Right lobe of liver (tissue), 6 donors: ENCODE data around the gene CHD2. TPM values are rescaled to one million over a fixed set of nuclear protein-coding genes. Genes with fewer than 3 reads are reported as not detected.

Experiments used
- ATAC-seq, 4 donors: fragments of 200-7000 bp; cut with Tn5 transposase; one replicate each; pipeline ENCODE4 v1.9.1; 2020; ENCODE audit warnings: mild to moderate bottlenecking in 4 of 4, moderate library complexity in 4 of 4
- DNase-seq, 3 donors: peaks; one replicate each; pipeline ENCODE4 v3.0.0-alpha.2; 2020
- H3K27ac ChIP-seq, 3 donors: fragments of 200-600 bp; one replicate each; pipeline ENCODE4 v1.8.0; 2022
- H3K27me3 ChIP-seq, 2 donors: fragments of 200-600 bp; one replicate each; pipeline ENCODE4 v1.8.0; 2022
- H3K36me3 ChIP-seq, 4 donors: fragments of 200-600 bp; sonication (generic) in 1 of 4; one replicate each; pipeline versions ENCODE4 v1.5.1 to v1.8.0; 2017 to 2022; ENCODE audit warnings: control low read depth in 1 of 4
- H3K4me1 ChIP-seq, 4 donors: fragments of 200-600 bp; sonication (generic) in 1 of 4; one replicate each; pipeline versions ENCODE4 v1.5.1 to v1.8.0; 2017 to 2022; ENCODE audit warnings: control low read depth in 1 of 4
- H3K4me3 ChIP-seq, 3 donors: fragments of 200-600 bp; one replicate each; pipeline ENCODE4 v1.8.0; 2022
- H3K9me3 ChIP-seq, 4 donors: fragments of 200-600 bp; sonication (generic) in 1 of 4; one replicate each; pipeline versions ENCODE4 v1.5.1 to v1.8.0; 2017 to 2022; ENCODE audit warnings: control low read depth in 1 of 4
- CTCF ChIP-seq, 4 donors: fragments of 200-600 bp in 3 of 4; fragments of 450-650 bp in 1 of 4; IDR thresholded peaks; one replicate each; pipeline versions ENCODE4 v1.5.1 to v1.8.0; 2016 to 2022; ENCODE audit warnings: antibody characterized with exemption in 4 of 4, mild to moderate bottlenecking in 2 of 4
- POLR2A ChIP-seq: fragments of 450-650 bp; IDR thresholded peaks from one replicate; pipeline ENCODE4 v1.6.1; 2017; ENCODE audit warnings: antibody characterized with exemption, mild to moderate bottlenecking
- WGBS: methylation state at CpG from one replicate; pipeline ENCODE4 v1.1.6; 2018; ENCODE audit warnings: low coverage, low lambda C conversion rate; ENCODE audit not compliant: insufficient coverage; ENCODE audit errors: missing lambda C conversion rate; 5-methylcytosine and 5-hydroxymethylcytosine counted together
- intact Hi-C, 2 donors: fragments of 100-400 bp; cut with DNase I; formaldehyde crosslinking; loops; one replicate each; pipeline versions ENCODE4 v1.11.2 to v1.14.1; 2022
- total RNA-seq, 6 experiments: library from RNA; depleted of rRNA in 2 of 6; stranded (reverse); fragments of >200 nt in 2 of 6; fragmentation: NEBNext Ultra II Directional in 3 of 6; extraction: Animal tissue kit (Norgen Biotek cat#: 25700) in 3 of 6; gene quantifications; one replicate each; pipeline versions ENCODE4 v1.1.0 to v1.2.4, GENCODE V29; 2016 to 2023
- donor health status: DM: no; HTN: yes; CAD: no.
- donor health status: DM: no; HTN: no; CAD: no.
- donor health status: DM: no; HTN: no; CAD: no.
- donor health status: DM: no; HTN: yes; CAD: no.
- donor health status: DM: no; HTN: yes; CAD: no.

The CHD2 gene
- total RNA-seq, 6 experiments from 2014 or later = 41.4 to 65.0 (median 56.6) TPM

GRCh38 chr15:92899601-92899947 is 550 bp upstream of the CHD2 start:
- H3K36me3 ChIP-seq = peaks cover 0 to 18% (median 9%) of the 10 kb centered on the region in 4 donors
- ATAC-seq (no peak), DNase-seq (no peak)
- intact Hi-C loops = no loop called here
- H3K9me3 ChIP-seq = no peaks in the 10 kb centered on the region
- no peaks in the 10 kb centered on the region for H3K27me3 ChIP-seq
- TF ChIP-seq CTCF (IDR thresholded peaks at IDR 0.05) (peak; percentile 29 to 50 (median 34)), POLR2A (no peak)
- WGBS = 60% methylated on average over 1 of the region's 1 CpG
- H3K4me3 ChIP-seq = peak overlapping the region; percentile 52 to 64 (median 63)
- peak overlapping the region; percentile 98 to 99 (median 99) for H3K27ac ChIP-seq
- peaks cover 0 to 36% (median 0%) of the 10 kb centered on the region in 4 donors for H3K4me1 ChIP-seq

DNA sequence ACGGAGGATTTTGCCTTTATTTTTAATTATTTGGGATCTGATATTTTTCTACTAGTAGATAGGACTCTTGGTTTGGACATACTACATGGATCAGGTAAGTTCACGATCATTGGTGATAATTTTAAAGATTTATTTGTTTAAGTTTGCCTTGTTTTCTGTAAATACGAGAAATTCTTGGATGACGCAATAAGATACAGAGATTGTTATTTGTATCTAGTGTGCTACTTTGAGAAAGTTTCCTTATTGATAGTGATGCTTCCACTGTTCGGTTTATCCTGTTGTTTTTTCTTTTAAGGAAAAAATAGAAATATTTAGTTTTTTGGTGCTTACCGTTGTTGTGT is 577 bp downstream of the CHD2 start:
- Histone ChIP-seq H3K27me3 (no peaks in the 10 kb centered on the region), H3K9me3 (no peaks in the 10 kb centered on the region), H3K4me1 (peaks cover 0 to 26% (median 0%) of the 10 kb centered on the region in 4 donors), H3K27ac (peak overlapping the region; percentile 98 to 99 (median 99)), H3K4me3 (peak overlapping the region; percentile 52 to 64 (median 63)), H3K36me3 (peaks cover 0 to 11% (median 7%) of the 10 kb centered on the region in 4 donors)
- DNase-seq (no peak), ATAC-seq (no peak)
- intact Hi-C loops = loop anchor here in 1 of 2 donors (5.0 kb wide), 1 partner anchor 93 kb away; no protein-coding TSS in a partner anchor
- WGBS = 1% methylated on average over 6 of the region's 6 CpGs
- TF ChIP-seq CTCF (IDR thresholded peaks at IDR 0.05) (no peak), POLR2A (no peak)

- peak overlapping the region; percentile 98 to 99 (median 99) for H3K27ac ChIP-seq
- intact Hi-C loops = loop anchor here in 1 of 2 donors (5.0 kb wide), 1 partner anchor 94 kb away; no protein-coding TSS in a partner anchor
- peaks cover 0 to 11% (median 7%) of the 10 kb centered on the region in 4 donors for H3K36me3 ChIP-seq
- TF ChIP-seq POLR2A (no peak), CTCF (IDR thresholded peaks at IDR 0.05) (no peak)
- peaks cover 0 to 27% (median 0%) of the 10 kb centered on the region in 4 donors for H3K4me1 ChIP-seq
- no peak for DNase-seq
- H3K9me3 ChIP-seq = no peaks in the 10 kb centered on the region
- WGBS = under 1% methylated on average over 8 of the region's 8 CpGs
- peak overlapping the region; percentile 52 to 64 (median 63) for H3K4me3 ChIP-seq
- ATAC-seq = no peak
- H3K27me3 ChIP-seq = no peaks in the 10 kb centered on the region
Observed at GRCh38 chr15:92901072-92901761, 1.1 kb downstream of the CHD2 start.

DNA sequence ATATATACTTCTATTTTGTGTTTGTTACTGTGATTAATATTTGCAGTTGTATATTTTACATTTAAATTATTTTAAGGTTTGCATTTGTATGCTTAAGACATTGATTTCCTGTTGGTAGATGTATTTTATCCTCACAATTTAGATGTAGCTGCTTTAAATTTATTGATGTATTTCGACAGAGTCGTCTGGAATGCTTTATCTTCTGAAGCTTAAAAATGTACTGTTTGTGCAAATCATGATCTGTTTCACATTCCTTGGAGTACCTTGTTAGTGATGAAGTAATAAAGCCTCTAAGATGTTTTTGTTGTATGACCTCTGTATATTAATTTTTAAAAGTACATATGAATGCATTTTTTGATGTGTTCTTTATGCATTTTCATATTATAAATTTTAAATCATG is 1.9 kb downstream of the CHD2 start:
- DNase-seq = no peak
- intact Hi-C loops = loop anchor here in 1 of 2 donors (5.0 kb wide), 1 partner anchor 95 kb away; no protein-coding TSS in a partner anchor

More for the DNA sequence above, 1.9 kb downstream of the CHD2 start:
- TF ChIP-seq CTCF (IDR thresholded peaks at IDR 0.05) = no peak
- Histone ChIP-seq H3K27ac (peak overlapping the region; percentile 98 to 99 (median 99)), H3K4me1 (peaks cover 0 to 28% (median 0%) of the 10 kb centered on the region in 4 donors), H3K27me3 (no peaks in the 10 kb centered on the region), H3K36me3 (peaks cover 0 to 11% (median 7%) of the 10 kb centered on the region in 4 donors), H3K4me3 (peak overlapping the region; percentile 52 to 64 (median 63)), H3K9me3 (no peaks in the 10 kb centered on the region)
- no peak for ATAC-seq
- WGBS = 0% methylated on average over 2 of the region's 2 CpGs
